Naive thymus-derived CD4-positive, alpha-beta T cell (primary cell): ENCODE results near the gene SCGN. TPM values are rescaled to one million over a fixed set of nuclear protein-coding genes. Genes with fewer than 3 reads are reported as not detected.

Source experiments
- ATAC-seq: fragments of 150-1000 bp; cut with Tn5 transposase; 2 replicates; pipeline ENCODE4 v1.10.0; 2021; ENCODE audit warnings: mild to moderate bottlenecking, moderate library complexity
- CTCF ChIA-PET: fragments of 350-600 bp; sonication (Branson Sonifier 250); formaldehyde crosslinking; loops from one replicate; lab custom pipeline; 2021; ENCODE audit warnings: antibody characterized with exemption; lab: Charles Lee
- POLR2A ChIA-PET: fragments of 350-600 bp; sonication (Branson Sonifier 250); formaldehyde crosslinking; loops from one replicate; lab custom pipeline; 2021; ENCODE audit warnings: antibody characterized with exemption, inconsistent platforms; lab: Charles Lee
- DNase-seq, 9 donors: peaks; one replicate each; pipeline versions ENCODE4 v3.0.0 to v3.0.0-alpha.2; 2020 to 2022; ENCODE audit warnings: mixed read lengths in 1 of 9
- H3K27ac ChIP-seq: one replicate; pipeline ENCODE4 v1.7.0; 2013; ENCODE audit warnings: mild to moderate bottlenecking, low read depth, low read length, moderate library complexity
- H3K27me3 ChIP-seq, 2 donors: one replicate each; pipeline ENCODE4 v1.7.0; 2013; ENCODE audit warnings: low read length in 2 of 2, mild to moderate bottlenecking in 2 of 2, moderate library complexity in 2 of 2; ENCODE audit not compliant: control insufficient read depth in 2 of 2, insufficient read depth in 2 of 2
- H3K36me3 ChIP-seq, 3 experiments: 1 replicate in 2 of 3; 2 replicates in 1 of 3; pipeline ENCODE4 v1.7.0; 2013; ENCODE audit warnings: low read length in 3 of 3, mild to moderate bottlenecking in 3 of 3, moderate library complexity in 1 of 3; ENCODE audit not compliant: insufficient read depth in 3 of 3, control insufficient read depth in 2 of 3
- H3K4me1 ChIP-seq, 2 donors: one replicate each; pipeline ENCODE4 v1.7.0; 2013; ENCODE audit warnings: low read length in 2 of 2, mild to moderate bottlenecking in 2 of 2, moderate library complexity in 1 of 2; ENCODE audit not compliant: control insufficient read depth in 2 of 2, insufficient read depth in 2 of 2
- H3K4me3 ChIP-seq: 2 replicates; pipeline ENCODE4 v1.7.0; 2013; ENCODE audit warnings: mild to moderate bottlenecking, low read length
- H3K9me3 ChIP-seq, 3 experiments: 1 replicate in 2 of 3; 2 replicates in 1 of 3; pipeline ENCODE4 v1.7.0; 2013; ENCODE audit warnings: low read length in 3 of 3; ENCODE audit not compliant: control insufficient read depth in 2 of 3
- H3K27ac Mint-ChIP-seq, 9 donors: one replicate each; pipeline ENCODE4 v1.8.0; 2020 to 2022; ENCODE audit warnings: mixed read lengths in 9 of 9, mild to moderate bottlenecking in 8 of 9, moderate library complexity in 5 of 9, inconsistent platforms in 2 of 9
- H3K27me3 Mint-ChIP-seq, 5 donors: one replicate each; pipeline ENCODE4 v1.8.0; 2021 to 2022; ENCODE audit warnings: mixed read lengths in 5 of 5, mild to moderate bottlenecking in 1 of 5
- H3K36me3 Mint-ChIP-seq, 5 donors: one replicate each; pipeline ENCODE4 v1.8.0; 2020 to 2022; ENCODE audit warnings: mixed read lengths in 5 of 5, mild to moderate bottlenecking in 3 of 5, inconsistent platforms in 1 of 5
- H3K4me1 Mint-ChIP-seq, 7 donors: one replicate each; pipeline ENCODE4 v1.8.0; 2020 to 2022; ENCODE audit warnings: mixed read lengths in 7 of 7, mild to moderate bottlenecking in 3 of 7, inconsistent platforms in 1 of 7
- H3K4me3 Mint-ChIP-seq, 10 donors: one replicate each; pipeline ENCODE4 v1.8.0; 2020 to 2022; ENCODE audit warnings: mild to moderate bottlenecking in 10 of 10, mixed read lengths in 10 of 10, moderate library complexity in 6 of 10, inconsistent platforms in 2 of 10
- H3K9me3 Mint-ChIP-seq, 11 donors: one replicate each; pipeline ENCODE4 v1.8.0; 2020 to 2022; ENCODE audit warnings: mixed read lengths in 11 of 11, mild to moderate bottlenecking in 4 of 11, inconsistent platforms in 1 of 11, moderate library complexity in 1 of 11
- intact Hi-C, 2 donors: fragments of 100-400 bp; cut with micrococcal nuclease; formaldehyde crosslinking; loops; one replicate each; pipeline ENCODE4 v1.15.1; 2023
- polyA plus RNA-seq, 2 donors: library from polyadenylated mRNA; unstranded; fragments of 300-500 nt; fragmentation: Illumina TruSeq; gene quantifications; one replicate each; pipeline ENCODE4 v1.2.3, GENCODE V29; 2021
- total RNA-seq, 6 experiments: library from RNA in 5 of 6; stranded (reverse) in 5 of 6; gene quantifications; 1 replicate in 5 of 6; 2 replicates in 1 of 6; pipeline ENCODE4 v1.2.3 and lab custom pipeline; 2021 to 2026

Gene SCGN
- total and polyA plus RNA-seq, 7 experiments from 2014 or later = not detected

DNA sequence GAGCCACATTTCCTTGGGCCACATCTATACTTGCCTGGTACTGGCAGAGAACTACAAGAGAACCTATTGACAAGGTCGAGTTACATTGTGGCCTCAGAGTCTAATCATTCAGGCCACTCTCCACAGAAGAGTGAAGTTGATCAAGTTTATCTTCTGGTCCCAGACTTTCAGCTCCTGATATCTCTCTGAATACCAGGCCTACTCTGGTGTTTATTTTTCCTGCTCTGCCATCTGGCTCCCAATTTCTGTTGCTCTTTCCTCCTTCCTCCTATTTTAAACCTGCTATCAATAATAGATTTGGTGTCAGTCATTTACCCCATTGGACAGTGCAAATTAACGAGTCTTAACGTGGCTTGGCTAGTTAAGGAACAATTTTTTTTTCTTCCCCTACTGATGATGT lies 46.6 kb downstream of the SCGN start:
- no peaks in the 10 kb centered on the region for H3K9me3 ChIP-seq
- no peaks in the 10 kb centered on the region for H3K27me3 ChIP-seq
- H3K9me3 Mint-ChIP-seq = peaks cover 0 to 2% (median 0%) of the 10 kb centered on the region in 11 donors
- H3K4me3 Mint-ChIP-seq = no peak overlapping the region
- peaks cover 4 to 19% (median 19%) of the 10 kb centered on the region in 5 donors for H3K27me3 Mint-ChIP-seq
- H3K27ac Mint-ChIP-seq = no peak overlapping the region
- H3K4me3 ChIP-seq = no peak overlapping the region
- no peaks in the 10 kb centered on the region for H3K4me1 ChIP-seq
- ATAC-seq = no peak
- POLR2A ChIA-PET = no interaction called here
- no peak for DNase-seq
- intact Hi-C loops = no loop called here
- H3K27ac ChIP-seq = no peak overlapping the region
- H3K36me3 Mint-ChIP-seq = no peaks in the 10 kb centered on the region
- no peaks in the 10 kb centered on the region for H3K36me3 ChIP-seq
- no peaks in the 10 kb centered on the region for H3K4me1 Mint-ChIP-seq
- CTCF ChIA-PET = no interaction called here

DNA sequence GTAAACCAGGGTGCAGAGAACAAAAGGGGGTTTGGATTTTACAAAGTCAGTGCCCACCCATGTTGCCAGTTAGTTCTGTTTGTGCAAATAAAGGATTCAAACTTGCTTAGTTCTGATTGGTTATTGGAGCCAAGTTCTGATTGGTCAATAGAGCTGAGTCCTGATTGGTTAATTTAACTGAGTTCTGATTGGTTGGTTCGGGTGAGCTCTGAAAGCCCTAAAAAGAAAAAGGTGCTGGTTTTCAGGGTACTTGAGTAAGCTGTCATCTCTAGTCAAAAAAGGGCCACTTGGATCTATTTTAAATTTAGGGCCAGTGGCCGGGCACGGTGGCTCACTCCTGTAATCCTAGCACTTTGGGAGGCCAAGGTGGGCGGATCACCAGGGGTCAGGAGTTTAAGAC lies 47.6 kb downstream of the SCGN start:
- H3K36me3 ChIP-seq = no peaks in the 10 kb centered on the region
- DNase-seq (no peak), ATAC-seq (no peak)
- no peaks in the 10 kb centered on the region for H3K27me3 ChIP-seq
- Mint-ChIP-seq H3K4me3 (no peak overlapping the region), H3K4me1 (no peaks in the 10 kb centered on the region), H3K27ac (no peak overlapping the region), H3K9me3 (peaks cover 0 to 2% (median 0%) of the 10 kb centered on the region in 11 donors), H3K27me3 (peaks cover 4 to 22% (median 18%) of the 10 kb centered on the region in 5 donors), H3K36me3 (no peaks in the 10 kb centered on the region)
- H3K4me1 ChIP-seq = no peaks in the 10 kb centered on the region
- no peak overlapping the region for H3K27ac ChIP-seq
- no peak overlapping the region for H3K4me3 ChIP-seq
- ChIA-PET CTCF (no interaction called here), POLR2A (no interaction called here)
- H3K9me3 ChIP-seq = no peaks in the 10 kb centered on the region
- intact Hi-C loops = no loop called here

DNA sequence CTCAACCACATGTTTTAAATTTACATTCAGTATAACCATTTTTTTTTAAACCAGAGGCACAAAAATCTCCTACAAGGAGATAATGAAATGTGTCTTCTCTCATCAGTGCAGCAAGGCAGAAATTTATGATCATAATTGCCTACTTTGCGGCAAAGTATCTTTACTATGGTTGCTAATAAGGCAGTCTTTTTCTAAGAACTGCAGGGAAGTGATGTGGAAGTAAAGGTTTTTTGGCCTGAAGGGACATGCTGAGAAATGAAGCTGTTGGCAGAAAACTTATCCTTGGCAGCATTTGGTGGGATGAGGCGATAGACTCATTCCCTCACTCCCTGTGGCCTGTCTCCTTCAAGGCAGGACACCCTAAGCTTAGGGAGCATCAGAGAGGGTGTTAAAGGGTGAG lies 48.7 kb downstream of the SCGN start:
- H3K4me1 Mint-ChIP-seq = no peaks in the 10 kb centered on the region
- no peak overlapping the region for H3K27ac Mint-ChIP-seq
- peaks cover 0 to 2% (median 0%) of the 10 kb centered on the region in 11 donors for H3K9me3 Mint-ChIP-seq
- no peak overlapping the region for H3K27ac ChIP-seq
- H3K4me1 ChIP-seq = no peaks in the 10 kb centered on the region
- ATAC-seq = no peak
- DNase-seq = no peak
- POLR2A ChIA-PET = no interaction called here
- intact Hi-C loops = no loop called here
- H3K27me3 ChIP-seq = no peaks in the 10 kb centered on the region
- no peaks in the 10 kb centered on the region for H3K36me3 ChIP-seq
- H3K27me3 Mint-ChIP-seq = peaks cover 3 to 21% (median 18%) of the 10 kb centered on the region in 5 donors
- no peak overlapping the region for H3K4me3 ChIP-seq
- no peaks in the 10 kb centered on the region for H3K9me3 ChIP-seq
- H3K36me3 Mint-ChIP-seq = no peaks in the 10 kb centered on the region
- no peak overlapping the region for H3K4me3 Mint-ChIP-seq
- CTCF ChIA-PET = no interaction called here

DNA sequence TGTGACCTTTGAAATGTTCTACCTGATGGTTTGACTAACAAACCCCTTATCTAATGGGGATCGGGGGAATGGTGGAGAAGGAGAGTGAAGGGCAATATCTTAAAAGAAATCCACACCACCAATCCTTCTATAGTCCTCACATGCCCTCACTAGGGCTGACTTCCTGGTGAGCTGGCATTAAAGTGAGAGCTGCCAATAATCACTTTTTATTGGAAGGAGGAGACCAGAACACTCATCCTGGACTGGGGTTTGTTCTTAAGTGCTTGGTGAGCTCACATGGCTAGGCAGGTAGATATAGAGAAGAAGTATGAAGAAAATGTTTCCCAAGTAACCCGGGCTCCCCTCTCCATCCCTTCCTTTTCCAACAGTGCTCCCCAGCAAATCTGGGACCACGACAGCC lies 49.8 kb downstream of the SCGN start:
- intact Hi-C loops = no loop called here
- no peaks in the 10 kb centered on the region for H3K9me3 ChIP-seq
- Mint-ChIP-seq H3K27ac (no peak overlapping the region), H3K27me3 (peaks cover 2 to 29% (median 15%) of the 10 kb centered on the region in 5 donors), H3K4me1 (no peaks in the 10 kb centered on the region), H3K9me3 (peaks cover 0 to 2% (median 0%) of the 10 kb centered on the region in 11 donors), H3K36me3 (no peaks in the 10 kb centered on the region), H3K4me3 (no peak overlapping the region)
- POLR2A ChIA-PET = no interaction called here
- ATAC-seq = no peak
- no peaks in the 10 kb centered on the region for H3K4me1 ChIP-seq
- CTCF ChIA-PET = no interaction called here
- H3K4me3 ChIP-seq = no peak overlapping the region
- H3K27ac ChIP-seq = no peak overlapping the region
- no peak for DNase-seq
- H3K36me3 ChIP-seq = no peaks in the 10 kb centered on the region
- no peaks in the 10 kb centered on the region for H3K27me3 ChIP-seq

DNA sequence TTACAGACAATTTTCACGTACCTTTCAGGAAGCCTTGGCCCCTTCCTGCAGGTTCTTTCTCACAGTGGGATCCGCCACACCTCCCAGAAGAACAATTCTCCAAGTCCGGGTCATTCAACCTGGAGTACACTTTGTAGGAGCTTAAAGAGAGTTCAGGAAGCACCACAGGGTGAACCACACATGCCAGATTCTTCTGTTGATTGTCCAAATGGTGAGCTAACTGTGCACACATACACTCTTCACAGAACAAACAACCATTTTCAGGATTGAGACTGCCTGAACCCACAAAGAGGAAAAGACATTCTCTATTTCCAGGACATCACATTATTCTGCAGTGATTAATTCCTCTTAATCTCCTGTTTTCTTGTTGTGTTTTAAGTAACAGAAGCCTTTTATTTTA lies 51.0 kb downstream of the SCGN start:
- H3K36me3 ChIP-seq = no peaks in the 10 kb centered on the region
- intact Hi-C loops = no loop called here
- no peaks in the 10 kb centered on the region for H3K27me3 ChIP-seq
- H3K4me3 Mint-ChIP-seq = no peak overlapping the region
- ChIA-PET CTCF (interaction anchor here (0.8 kb wide), 1 partner anchor 142 kb away, joined by 3 read pairs; no protein-coding TSS in a partner anchor), POLR2A (interaction anchor here (0.6 kb wide), 1 partner anchor 12 kb away, joined by 3 read pairs; no protein-coding TSS in a partner anchor)
- H3K36me3 Mint-ChIP-seq = no peaks in the 10 kb centered on the region
- ATAC-seq = no peak
- no peak overlapping the region for H3K27ac ChIP-seq
- H3K27me3 Mint-ChIP-seq = peaks cover 7 to 34% (median 15%) of the 10 kb centered on the region in 5 donors
- no peak for DNase-seq
- H3K9me3 ChIP-seq = no peaks in the 10 kb centered on the region
- H3K4me1 Mint-ChIP-seq = no peaks in the 10 kb centered on the region
- peaks cover 0 to 2% (median 0%) of the 10 kb centered on the region in 11 donors for H3K9me3 Mint-ChIP-seq
- H3K4me3 ChIP-seq = no peak overlapping the region
- H3K4me1 ChIP-seq = no peaks in the 10 kb centered on the region
- H3K27ac Mint-ChIP-seq = no peak overlapping the region

DNA sequence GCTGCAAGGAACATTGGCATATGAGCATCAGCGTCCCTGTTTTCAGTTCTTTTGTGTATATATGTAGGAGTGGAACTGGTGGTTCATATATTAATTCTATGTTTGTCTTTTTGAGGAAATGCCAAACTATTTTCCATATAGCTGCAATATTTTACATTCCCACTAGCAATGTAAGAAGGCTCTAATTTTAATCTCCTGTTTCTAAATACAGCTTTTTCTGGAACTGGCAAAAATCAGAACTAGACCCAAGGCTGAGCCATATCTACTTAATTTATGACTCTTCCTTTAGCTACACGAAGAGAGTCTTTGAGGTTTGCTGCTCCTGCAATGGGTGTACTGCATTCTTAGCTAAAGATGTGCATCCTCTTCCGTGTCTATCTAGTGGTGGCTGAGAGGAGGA lies 52.0 kb downstream of the SCGN start:
- no peaks in the 10 kb centered on the region for H3K36me3 Mint-ChIP-seq
- Histone ChIP-seq H3K9me3 (no peaks in the 10 kb centered on the region), H3K4me1 (no peaks in the 10 kb centered on the region), H3K36me3 (no peaks in the 10 kb centered on the region), H3K4me3 (no peak overlapping the region), H3K27ac (no peak overlapping the region), H3K27me3 (no peaks in the 10 kb centered on the region)
- DNase-seq = no peak
- no peak for ATAC-seq
- POLR2A ChIA-PET = no interaction called here
- intact Hi-C loops = no loop called here
- no peak overlapping the region for H3K27ac Mint-ChIP-seq
- H3K4me1 Mint-ChIP-seq = no peaks in the 10 kb centered on the region
- peaks cover 7 to 34% (median 10%) of the 10 kb centered on the region in 5 donors for H3K27me3 Mint-ChIP-seq
- CTCF ChIA-PET = interaction anchor here (0.8 to 0.9 kb wide), 2 partner anchors 11 to 18 kb away, joined by 3 to 4 read pairs; no protein-coding TSS in a partner anchor
- no peaks in the 10 kb centered on the region for H3K9me3 Mint-ChIP-seq
- no peak overlapping the region for H3K4me3 Mint-ChIP-seq

DNA sequence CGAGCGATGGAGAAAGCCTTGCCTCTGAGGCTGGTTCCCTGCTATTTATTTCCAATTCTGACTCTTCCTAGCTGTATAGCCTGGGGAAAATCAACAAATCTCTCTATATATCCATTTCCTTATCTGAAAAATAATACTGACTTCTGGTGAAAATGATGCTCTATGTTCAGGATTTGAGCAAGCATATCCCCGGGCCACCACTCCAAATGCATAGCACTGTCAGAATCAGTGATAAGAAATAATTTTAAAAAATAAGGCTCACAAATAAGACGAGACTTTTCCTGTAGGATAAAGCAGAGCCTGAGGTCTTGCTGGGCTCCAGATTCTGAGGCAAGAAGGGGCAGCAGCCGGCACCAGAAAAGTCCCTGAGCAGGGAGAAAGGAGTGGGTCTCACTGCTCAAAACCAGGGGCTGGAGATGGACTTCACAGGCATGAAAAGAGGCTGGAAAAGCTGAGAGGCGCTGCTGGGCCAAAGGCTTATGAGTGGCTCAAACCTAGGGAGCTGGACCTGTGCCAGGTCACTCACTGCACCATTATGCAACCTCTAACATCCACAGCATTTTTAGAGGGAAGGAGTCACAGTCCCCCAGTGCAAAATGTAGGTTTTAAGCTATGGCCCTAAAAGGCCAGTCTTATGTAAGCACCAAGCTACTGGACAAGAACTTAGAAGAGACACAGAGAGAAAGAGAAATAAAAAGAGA lies 54.4 kb downstream of the SCGN start:
- Histone ChIP-seq H3K4me1 (no peaks in the 10 kb centered on the region), H3K27ac (no peak overlapping the region), H3K4me3 (no peak overlapping the region), H3K36me3 (no peaks in the 10 kb centered on the region), H3K27me3 (no peaks in the 10 kb centered on the region), H3K9me3 (no peaks in the 10 kb centered on the region)
- H3K4me3 Mint-ChIP-seq = no peak overlapping the region
- no peaks in the 10 kb centered on the region for H3K4me1 Mint-ChIP-seq
- POLR2A ChIA-PET = no interaction called here
- H3K27me3 Mint-ChIP-seq = peaks cover 4 to 32% (median 9%) of the 10 kb centered on the region in 5 donors
- H3K27ac Mint-ChIP-seq = no peak overlapping the region
- intact Hi-C loops = no loop called here
- ATAC-seq = no peak
- no peaks in the 10 kb centered on the region for H3K9me3 Mint-ChIP-seq
- CTCF ChIA-PET = no interaction called here
- no peaks in the 10 kb centered on the region for H3K36me3 Mint-ChIP-seq
- no peak for DNase-seq
